Heart left ventricle (tissue), 16 donors: Measurements from ENCODE around the gene MBD3. TPM values are rescaled to one million over a fixed set of nuclear protein-coding genes. Genes with fewer than 3 reads are reported as not detected.
A peak's percentile ranks its signal among the peaks of the same experiment; 100 is the strongest.

Source experiments
- ATAC-seq, 4 donors: fragments of 200-7000 bp; cut with Tn5 transposase; one replicate each; pipeline ENCODE4 v1.9.1; 2020 to 2022; ENCODE audit warnings: moderate library complexity in 4 of 4, mild to moderate bottlenecking in 3 of 4, moderate number of reproducible peaks in 1 of 4
- DNase-seq, 5 donors: peaks; one replicate each; pipeline ENCODE4 v3.0.0-alpha.2; 2020
- H3K27ac ChIP-seq, 12 donors: fragments of 200-600 bp; sonication (generic) in 4 of 12; one replicate each; pipeline versions ENCODE4 v1.5.0 to v1.8.0; 2016 to 2022; ENCODE audit warnings: mild to moderate bottlenecking in 2 of 12
- H3K27me3 ChIP-seq, 9 donors: fragments of 200-600 bp; sonication (generic) in 2 of 9; one replicate each; pipeline versions ENCODE4 v1.5.1 to v1.8.0; 2016 to 2022; ENCODE audit warnings: mild to moderate bottlenecking in 3 of 9
- H3K36me3 ChIP-seq, 9 donors: fragments of 200-600 bp; sonication (generic) in 2 of 9; one replicate each; pipeline versions ENCODE4 v1.5.0 to v1.8.0; 2018 to 2022; ENCODE audit warnings: mild to moderate bottlenecking in 2 of 9
- H3K4me1 ChIP-seq, 12 donors: fragments of 200-600 bp; sonication (generic) in 4 of 12; one replicate each; pipeline versions ENCODE4 v1.5.0 to v1.8.0; 2016 to 2022; ENCODE audit warnings: mild to moderate bottlenecking in 3 of 12
- H3K4me3 ChIP-seq, 12 donors: fragments of 200-600 bp; sonication (generic) in 4 of 12; one replicate each; pipeline versions ENCODE4 v1.5.0 to v1.8.0; 2017 to 2022; ENCODE audit warnings: mild to moderate bottlenecking in 9 of 12, moderate library complexity in 4 of 12
- H3K9me3 ChIP-seq, 12 donors: fragments of 200-600 bp; sonication (generic) in 4 of 12; one replicate each; pipeline versions ENCODE4 v1.5.0 to v1.8.0; 2016 to 2022; ENCODE audit warnings: mild to moderate bottlenecking in 1 of 12
- POLR2A ChIP-seq, 2 donors: fragments of 450-650 bp; IDR thresholded peaks; one replicate each; pipeline ENCODE4 v1.6.1; 2017; ENCODE audit warnings: antibody characterized with exemption in 2 of 2, mild to moderate bottlenecking in 2 of 2, moderate library complexity in 2 of 2
- WGBS, 4 donors: extraction: QIAGEN DNeasy Blood & Tissue Kit in 2 of 4; methylation state at CpG; one replicate each; pipeline versions ENCODE4 v1.1.5 to v1.1.7; 2013 to 2018; 5-methylcytosine and 5-hydroxymethylcytosine counted together
- intact Hi-C, 10 donors: fragments of 100-400 bp; cut with DNase I; formaldehyde crosslinking; loops; one replicate each; pipeline versions ENCODE4 v1.11.1 to v1.14.2; 2022
- polyA plus RNA-seq, 2 donors: library from polyadenylated mRNA; stranded (reverse); fragments of 200-250 nt; gene quantifications; one replicate each; pipeline ENCODE4 v1.2.3, GENCODE V29; 2013
- total RNA-seq, 9 donors: library from RNA; depleted of rRNA in 2 of 9; stranded (reverse); fragments of >200 nt in 2 of 9; fragmentation: NEBNext Ultra II Directional in 3 of 9; extraction: Animal tissue kit (Norgen Biotek cat#: 25700) in 3 of 9; gene quantifications; one replicate each; pipeline versions ENCODE4 v1.1.0 to v1.2.4, GENCODE V29; 2016 to 2023
- TF ChIP-seq, protein P1 (sequence below), 12 donors: fragments of 200-600 bp; sonication (generic) in 4 of 12; IDR thresholded peaks; one replicate each; pipeline versions ENCODE4 v1.5.0 to v1.8.0; 2018 to 2022; ENCODE audit warnings: antibody characterized with exemption in 12 of 12, mild to moderate bottlenecking in 5 of 12
- donor health status: ischemic (EF 13 %, LVEDD 7.1; RV severe dilation, severe dysfunction).
- donor health status: healthy with polysubstance abuse.
- donor health status: DM: no; HTN: yes; CAD: no.
- donor health status: DM: no; HTN: no; CAD: no.
- donor health status: ischemic (EF 25% LVEDD 6.9; RV normal size, moderate dysfunction).
- donor health status: ischemic (EF 25% LVEDD 5.7; RV mildly dilated, moderate dysfunction).
- donor health status: healthy.
- donor health status: DM: yes; HTN: yes; CAD: no.
- donor health status: ischemic (EF 35%, LVEDD 5.7; RV mildly dilated, moderate dysfunction).
- donor health status: nonischemic (EF 11% LVEDD 7.7; RV severe dilation, severe dysfunction).
- donor health status: DM: yes; HTN: yes; CAD: no.
- donor health status: PGD.
- donor health status: ischemic (EF 29% LVEDD 5.4; RV normal size, mild dysfunction).
- donor health status: nonischemic (EF 23%, LVEDD 6.1; RV moderate dilation, normal function).

Gene MBD3
- total and polyA plus RNA-seq, 11 donors = 38.6 to 146 (median 72.8) TPM

DNA sequence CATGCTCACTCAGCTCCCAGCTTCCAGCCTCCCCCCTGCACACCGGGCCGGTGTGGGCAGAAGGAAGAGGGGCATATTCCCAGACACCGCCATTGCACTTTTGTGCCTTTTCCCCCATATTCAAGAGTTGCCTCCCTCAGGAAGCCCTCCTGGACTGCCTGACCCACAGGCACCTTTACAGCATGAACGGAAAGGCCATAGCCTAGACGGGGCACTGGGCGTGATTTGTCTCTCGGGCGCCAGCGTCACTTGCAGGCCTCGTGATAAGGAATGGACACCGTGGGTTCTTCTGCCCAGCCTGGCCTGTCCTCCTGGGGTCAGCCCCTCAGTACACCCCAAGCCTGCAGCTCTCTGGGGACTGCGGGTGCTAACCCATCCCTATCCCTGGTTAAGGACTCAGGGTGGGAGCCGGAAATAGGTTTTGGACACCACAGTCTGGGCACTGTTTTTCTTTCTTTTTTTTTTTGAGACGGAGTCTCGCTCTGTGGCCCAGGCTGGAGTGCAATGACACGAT lies 13.5 kb upstream of the MBD3 start:
- peak in 1 of 4 donors; percentile 1 for ATAC-seq
- DNase-seq = peak in 2 of 5 donors; percentile 48 to 64
- peak overlapping the region; percentile 25 to 97 (median 94) for H3K27ac ChIP-seq
- H3K4me1 ChIP-seq = peaks cover 0 to 45% (median 28%) of the 10 kb centered on the region in 12 donors
- H3K27me3 ChIP-seq = no peaks in the 10 kb centered on the region
- intact Hi-C loops = loop anchor here in 8 of 10 donors (2.0 to 5.0 kb wide), 4 partner anchors 45 to 161 kb away; partner anchors contain the start of gene TCF3 (in 5 of the 8)
- TF ChIP-seq POLR2A (IDR thresholded peaks at IDR 0.05) = no peak
- TF ChIP-seq, protein P1, sequence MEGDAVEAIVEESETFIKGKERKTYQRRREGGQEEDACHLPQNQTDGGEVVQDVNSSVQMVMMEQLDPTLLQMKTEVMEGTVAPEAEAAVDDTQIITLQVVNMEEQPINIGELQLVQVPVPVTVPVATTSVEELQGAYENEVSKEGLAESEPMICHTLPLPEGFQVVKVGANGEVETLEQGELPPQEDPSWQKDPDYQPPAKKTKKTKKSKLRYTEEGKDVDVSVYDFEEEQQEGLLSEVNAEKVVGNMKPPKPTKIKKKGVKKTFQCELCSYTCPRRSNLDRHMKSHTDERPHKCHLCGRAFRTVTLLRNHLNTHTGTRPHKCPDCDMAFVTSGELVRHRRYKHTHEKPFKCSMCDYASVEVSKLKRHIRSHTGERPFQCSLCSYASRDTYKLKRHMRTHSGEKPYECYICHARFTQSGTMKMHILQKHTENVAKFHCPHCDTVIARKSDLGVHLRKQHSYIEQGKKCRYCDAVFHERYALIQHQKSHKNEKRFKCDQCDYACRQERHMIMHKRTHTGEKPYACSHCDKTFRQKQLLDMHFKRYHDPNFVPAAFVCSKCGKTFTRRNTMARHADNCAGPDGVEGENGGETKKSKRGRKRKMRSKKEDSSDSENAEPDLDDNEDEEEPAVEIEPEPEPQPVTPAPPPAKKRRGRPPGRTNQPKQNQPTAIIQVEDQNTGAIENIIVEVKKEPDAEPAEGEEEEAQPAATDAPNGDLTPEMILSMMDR (IDR thresholded peaks at IDR 0.05) = peak in 1 of 12 donors; percentile 3
- H3K36me3 ChIP-seq = peaks cover 0 to 23% (median 8%) of the 10 kb centered on the region in 9 donors
- 11 to 15% (median 12%) methylated on average over 16 of the region's 16 CpGs for WGBS, 4 donors
- H3K4me3 ChIP-seq = peak overlapping the region; percentile 12 to 100 (median 90)
- H3K9me3 ChIP-seq = no peaks in the 10 kb centered on the region

DNA sequence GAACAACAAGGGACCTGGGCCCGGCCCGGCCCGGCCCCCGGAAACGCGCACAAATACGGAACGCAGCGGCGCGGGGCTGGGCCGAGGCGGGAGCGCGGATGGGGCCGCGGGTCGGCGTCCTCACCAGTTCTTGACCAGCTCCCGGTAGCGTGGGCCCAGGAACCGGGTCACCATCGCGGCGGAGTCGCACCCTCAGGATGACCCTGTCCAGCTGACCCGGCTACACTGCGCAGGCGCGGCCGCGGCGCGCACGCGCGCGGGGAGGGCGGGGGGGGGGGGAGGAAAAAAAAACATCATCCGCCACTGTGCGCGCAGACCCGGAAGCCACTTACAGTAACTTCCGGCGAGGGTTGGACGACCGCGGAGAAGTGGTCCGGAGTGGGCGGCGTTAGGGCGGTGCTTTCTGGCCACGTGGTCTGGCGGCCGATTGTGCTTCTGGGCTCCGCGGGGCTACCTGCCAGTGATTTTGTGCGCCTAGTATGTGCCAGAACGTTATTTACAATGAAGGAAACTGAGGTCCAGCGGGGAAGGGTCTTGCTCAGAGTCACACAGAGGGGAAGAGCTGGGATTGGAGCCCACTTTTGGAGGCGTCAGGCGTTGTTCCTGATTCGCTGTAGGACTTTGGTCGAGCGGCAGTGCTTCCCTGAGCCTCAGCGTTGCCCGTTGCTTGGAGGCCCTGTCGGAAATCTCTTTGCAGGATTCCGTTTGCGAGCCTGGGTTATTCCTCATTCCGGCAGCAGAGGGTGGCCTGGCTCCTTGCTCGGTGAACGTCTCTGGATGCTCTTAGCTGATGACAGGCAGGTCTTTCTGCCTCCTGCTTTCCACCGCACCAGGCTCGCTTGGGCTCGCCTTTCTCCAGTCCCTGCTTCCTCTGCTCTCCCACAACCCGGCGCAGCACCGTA lies 12.8 kb upstream of the MBD3 start, which contains the start of gene UQCR11:
Gene UQCR11, minus strand, starts transcription at position 227 of the 902 bp plus-strand sequence. Its CDS starts 53 bp downstream, at position 174.
- DNase-seq (peak; percentile 96 to 97 (median 97)), ATAC-seq (peak; percentile 94 to 97 (median 96))
- H3K4me3 ChIP-seq = peak within 1 kb of the TSS; percentile 80 to 100 (median 90)
- peaks cover 0 to 45% (median 28%) of the 10 kb centered on the region in 12 donors for H3K4me1 ChIP-seq
- no peaks in the 10 kb centered on the region for H3K27me3 ChIP-seq
- intact Hi-C loops = loop anchor here in 9 of 10 donors (1.0 to 5.0 kb wide), 7 partner anchors 45 to 162 kb away; partner anchors contain the start of gene TCF3 (in 7 of the 9)
- WGBS, 4 donors = 0 to 1% (median 0%) methylated on average over 38 to 79 of the region's 79 CpGs
- H3K9me3 ChIP-seq = no peaks in the 10 kb centered on the region
- TF ChIP-seq, protein P1 (IDR thresholded peaks at IDR 0.05) = peak; percentile 35 to 75 (median 54)
- TF ChIP-seq POLR2A (IDR thresholded peaks at IDR 0.05) = peak in 1 of 2 donors; percentile 51
- H3K27ac ChIP-seq = peak within 1 kb of the TSS; percentile 87 to 97 (median 95)
- H3K36me3 ChIP-seq = peaks cover 0 to 23% (median 4%) of the 10 kb centered on the region in 9 donors

DNA sequence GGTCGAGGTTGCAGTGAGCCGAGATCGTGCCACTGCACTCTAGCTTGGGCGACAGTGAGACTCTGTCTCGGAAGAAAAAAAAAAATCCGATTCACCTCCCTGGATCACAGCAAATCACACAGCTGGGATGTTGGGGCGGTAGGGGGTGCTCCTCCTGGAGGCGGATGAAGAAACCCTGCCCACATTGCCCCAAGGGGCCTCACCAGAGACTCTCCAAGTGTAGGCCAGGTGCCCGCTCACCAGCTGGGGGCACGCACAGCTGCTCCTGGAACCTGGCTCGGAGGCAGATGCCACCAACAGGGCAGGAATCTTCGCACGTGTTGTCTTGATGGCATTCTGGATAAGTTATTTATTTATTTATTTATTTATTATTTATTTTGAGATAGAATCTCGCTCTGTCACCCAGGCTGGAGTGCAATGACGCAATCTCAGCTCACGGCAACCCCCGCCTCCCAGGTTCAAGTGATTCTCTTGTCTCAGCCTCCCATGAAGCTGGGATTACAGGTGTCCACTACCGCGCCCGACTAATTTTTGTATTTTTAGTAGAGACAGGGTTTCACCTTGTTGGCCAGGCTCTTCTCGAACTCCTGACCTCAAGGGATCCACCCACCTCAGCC lies 9.5 kb upstream of the MBD3 start:
- H3K36me3 ChIP-seq = peaks cover 2 to 50% (median 26%) of the 10 kb centered on the region in 9 donors
- ATAC-seq = no peak
- intact Hi-C loops = no loop called here
- no peaks in the 10 kb centered on the region for H3K27me3 ChIP-seq
- TF ChIP-seq, protein P1 (IDR thresholded peaks at IDR 0.05) = no peak
- no peak for TF ChIP-seq POLR2A (IDR thresholded peaks at IDR 0.05)
- WGBS, 4 donors = 90 to 94% (median 93%) methylated on average over 21 of the region's 21 CpGs
- H3K27ac ChIP-seq = no peak overlapping the region
- H3K4me3 ChIP-seq = no peak overlapping the region
- DNase-seq = no peak
- H3K4me1 ChIP-seq = peaks cover 0 to 44% (median 28%) of the 10 kb centered on the region in 12 donors
- no peaks in the 10 kb centered on the region for H3K9me3 ChIP-seq
